Inflammatory macrophage (primary cell): Measurements from ENCODE around the gene PSMG1.
"Not testable (repeated sequence)": the region's sequence is repeated elsewhere in the genome, so short reads cannot be mapped to it uniquely, and the experiment has no call there.

Source experiments
- DNase-seq, 2 donors: peaks; one replicate each; pipeline ENCODE4 v3.0.0-alpha.2; 2020 to 2022
- total RNA-seq, 18 experiments: gene quantifications; one replicate each; lab custom pipeline; 2026; ENCODE audit warnings: mixed read lengths in 6 of 18, inconsistent platforms in 2 of 18; lab: John Stamatoyannopoulos, UW

Gene PSMG1
- total RNA-seq: 4.4 to 24.5 (median 16.9) reads per million in 18 experiments

DNA sequence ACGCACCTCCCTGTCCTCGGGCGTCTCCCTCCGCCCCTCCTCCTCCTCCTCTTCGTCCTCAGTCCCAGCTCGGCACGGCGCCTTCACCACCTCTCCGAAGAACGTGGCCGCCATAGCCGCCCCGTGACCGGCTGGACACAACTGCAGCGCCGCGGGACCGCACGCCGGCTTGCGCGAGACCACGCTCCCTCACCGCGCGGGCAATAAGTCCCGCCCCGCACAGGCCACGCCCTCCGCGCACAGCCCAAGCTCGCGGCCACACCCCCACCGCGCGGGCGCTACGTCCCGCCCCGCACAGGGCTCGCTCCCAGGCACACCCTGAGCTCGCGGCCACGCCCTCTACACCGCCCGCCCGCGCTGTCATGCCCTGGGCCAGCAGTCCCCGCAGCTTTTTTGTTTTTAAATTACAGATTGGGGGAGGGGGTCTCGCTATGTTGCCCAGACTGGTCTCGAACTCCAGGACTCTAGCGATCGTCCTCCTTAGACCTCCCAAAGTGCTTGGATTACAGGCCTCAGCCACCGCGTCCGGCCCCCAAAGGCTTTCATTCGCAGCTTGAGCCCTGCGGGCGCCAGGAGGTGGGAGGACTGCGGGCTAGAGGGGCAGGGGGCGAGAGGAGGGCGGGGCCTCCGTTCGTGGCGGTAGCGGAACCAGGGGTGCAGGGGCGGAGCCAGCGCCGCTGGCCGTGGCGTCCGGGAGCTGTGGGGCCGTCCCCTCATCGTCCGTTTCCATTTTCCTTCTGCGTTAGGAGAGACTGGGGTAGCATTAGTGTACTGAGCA lies at the start of gene PSMG1:
PSMG1 (minus strand) TSS at position 180 of the 778 bp plus-strand sequence; CDS start at position 114, 66 bp downstream.
- peak; percentile 97 to 98 for DNase-seq

DNA sequence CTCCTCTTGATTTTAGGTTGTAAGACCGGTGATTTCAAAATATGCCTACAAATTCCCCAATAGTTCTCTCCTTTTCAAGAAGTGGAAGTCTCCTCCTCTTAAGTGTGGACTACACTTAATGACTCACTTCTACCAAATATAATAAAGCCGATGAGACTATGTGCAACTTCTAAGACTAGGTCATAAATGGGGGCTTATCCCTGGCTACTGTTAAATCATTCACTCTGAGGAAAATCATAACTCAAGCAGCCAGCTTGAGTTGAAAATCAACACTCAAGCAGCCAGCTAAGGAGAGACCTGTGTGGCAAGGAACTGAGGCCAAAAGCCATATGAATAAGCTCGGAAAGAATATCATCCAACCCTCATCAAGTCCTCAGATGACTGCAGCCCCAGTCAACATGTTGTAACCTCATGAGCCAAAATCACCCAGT lies 49.6 kb upstream of the PSMG1 start:
- peak; percentile 47 to 59 for DNase-seq

GRCh38 chr21:39224930-39225329 lies 41.7 kb upstream of the PSMG1 start:
- DNase-seq: no peak

- no peak for DNase-seq
Observed at GRCh38 chr21:39221997-39222486, 38.8 kb upstream of the PSMG1 start.

DNA sequence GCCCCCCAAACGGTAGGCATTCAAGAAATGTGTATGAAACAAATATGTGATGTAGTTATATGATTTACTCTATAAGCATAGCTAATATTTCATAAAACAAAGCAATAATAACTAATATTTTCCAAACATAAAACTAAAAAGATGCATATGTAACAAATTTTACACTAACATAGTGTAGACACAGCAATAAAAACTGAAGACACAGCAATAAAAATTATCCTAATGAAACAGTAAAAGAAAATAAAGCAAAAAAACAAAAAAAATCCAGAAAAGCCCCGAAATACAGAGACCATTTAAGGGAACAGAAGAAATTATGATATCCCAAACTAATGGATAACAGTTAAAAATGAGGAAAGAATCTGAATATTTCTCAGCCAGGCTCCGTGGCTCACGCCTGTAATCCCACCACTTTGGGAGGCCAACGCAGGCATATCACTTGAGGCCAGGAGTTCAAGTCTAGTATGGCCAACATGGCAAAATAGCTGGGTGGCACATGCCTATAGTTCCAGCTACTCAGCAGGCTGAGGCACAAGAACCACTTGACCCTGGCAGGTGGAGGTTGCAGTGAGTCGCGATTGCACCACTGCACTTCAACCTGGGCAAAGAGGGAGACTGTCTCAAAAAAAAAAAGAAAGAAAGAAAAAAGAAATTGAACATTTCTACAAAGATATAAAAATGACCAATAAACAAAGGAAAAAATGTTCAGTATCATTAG lies 38.2 kb upstream of the PSMG1 start:
- DNase-seq: no peak

GRCh38 chr21:39220875-39221274 lies 37.6 kb upstream of the PSMG1 start:
- DNase-seq: not testable (repeated sequence)

- no peak for DNase-seq
Observed at GRCh38 chr21:39220150-39220549, 36.9 kb upstream of the PSMG1 start.

DNA sequence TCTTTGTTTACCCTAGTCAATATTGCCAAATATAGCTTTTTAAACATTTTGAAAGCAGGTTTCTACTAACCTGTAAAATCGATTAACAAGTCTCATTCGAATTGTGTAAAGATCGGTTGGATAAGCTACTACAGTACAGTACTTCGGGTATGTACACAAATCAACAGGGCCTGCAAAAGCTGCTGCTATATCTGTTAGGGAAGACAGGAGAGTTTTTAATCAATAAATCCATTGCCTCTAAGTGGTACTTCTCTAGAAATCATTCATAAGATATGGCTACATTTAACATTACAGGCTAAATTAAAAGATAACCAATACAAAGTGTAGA lies 34.8 kb upstream of the PSMG1 start:
- no peak for DNase-seq

- no peak for DNase-seq
Observed at GRCh38 chr21:39217356-39218081, 34.3 kb upstream of the PSMG1 start.

DNA sequence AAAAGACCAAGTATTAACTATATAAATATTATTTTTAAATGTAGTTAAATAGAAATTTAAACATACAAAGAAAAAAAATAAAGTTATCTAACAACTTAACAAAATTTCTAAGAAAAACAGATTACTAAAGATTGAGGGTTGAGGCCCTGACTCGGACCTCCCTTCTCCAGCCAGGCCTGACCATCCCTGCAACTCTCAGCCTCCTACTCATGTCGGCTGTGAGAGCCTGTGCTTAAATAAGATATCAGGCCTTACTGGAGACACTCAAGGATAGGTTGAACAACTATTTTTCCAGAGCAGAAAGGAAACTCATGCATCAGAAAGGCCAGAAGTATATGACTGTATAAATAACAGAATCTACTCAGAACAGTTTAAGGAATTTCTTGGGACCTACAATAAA lies 33.0 kb upstream of the PSMG1 start:
- no peak for DNase-seq

- no peak for DNase-seq
Observed at GRCh38 chr21:39215078-39215477, 31.8 kb upstream of the PSMG1 start.

- DNase-seq: no peak
Observed at GRCh38 chr21:39209334-39209688, 26.1 kb upstream of the PSMG1 start.

DNA sequence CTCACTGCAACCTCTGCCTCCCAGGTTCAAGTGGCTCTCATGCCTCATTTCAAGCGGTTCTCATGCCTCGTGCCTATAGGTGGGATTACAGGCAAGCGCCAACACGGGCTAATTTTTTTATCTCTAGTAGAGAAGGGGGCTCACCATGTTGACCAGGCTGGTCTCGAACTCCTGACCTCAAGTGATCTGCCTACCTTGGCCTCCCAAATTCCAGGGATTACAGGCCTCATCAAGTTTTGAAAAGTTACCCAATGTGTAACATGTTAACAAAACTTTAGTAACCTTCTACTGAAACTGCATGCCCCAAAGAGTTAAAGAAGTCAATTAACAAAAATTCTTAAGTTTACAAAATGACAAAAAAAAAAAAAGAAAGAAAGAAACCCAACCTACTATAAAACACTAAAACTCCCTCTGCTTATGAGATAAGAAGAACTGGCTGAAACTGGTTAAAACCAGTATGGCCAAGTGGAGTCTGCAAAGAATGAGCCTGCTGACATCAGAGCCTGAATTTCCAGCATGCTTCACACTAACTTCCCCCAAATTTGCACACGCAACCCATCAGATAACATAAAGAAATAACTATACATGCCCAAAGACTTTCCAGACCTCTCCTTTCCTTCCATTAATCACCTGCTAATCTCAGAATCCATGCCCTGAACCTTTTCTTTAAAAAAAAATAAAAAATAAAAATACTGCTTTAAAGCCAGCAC lies 25.5 kb upstream of the PSMG1 start:
- DNase-seq: no peak

- DNase-seq: no peak
Observed at GRCh38 chr21:39204134-39204533, 20.9 kb upstream of the PSMG1 start.

DNA sequence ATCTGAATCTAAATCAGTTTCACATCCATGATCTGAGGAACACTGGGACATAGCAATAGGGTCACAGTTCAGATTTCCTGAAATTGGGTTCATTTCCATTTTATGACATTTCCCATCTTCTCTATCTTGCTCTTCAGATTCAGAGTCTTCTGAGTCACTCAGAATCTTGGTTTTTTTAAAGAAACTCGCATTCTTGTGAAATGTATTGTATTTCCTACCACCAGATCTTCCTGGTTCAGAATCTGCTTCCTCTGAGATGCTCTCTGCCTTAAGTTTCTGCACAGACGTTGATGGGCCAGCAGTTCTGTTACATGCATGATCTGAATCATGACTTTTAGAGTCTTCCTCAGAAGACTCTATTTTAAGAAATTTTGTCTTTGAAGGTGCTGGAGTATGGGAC lies 15.5 kb upstream of the PSMG1 start:
- DNase-seq: no peak

- DNase-seq: no peak
Observed at GRCh38 chr21:39197448-39198233, 14.4 kb upstream of the PSMG1 start.

DNA sequence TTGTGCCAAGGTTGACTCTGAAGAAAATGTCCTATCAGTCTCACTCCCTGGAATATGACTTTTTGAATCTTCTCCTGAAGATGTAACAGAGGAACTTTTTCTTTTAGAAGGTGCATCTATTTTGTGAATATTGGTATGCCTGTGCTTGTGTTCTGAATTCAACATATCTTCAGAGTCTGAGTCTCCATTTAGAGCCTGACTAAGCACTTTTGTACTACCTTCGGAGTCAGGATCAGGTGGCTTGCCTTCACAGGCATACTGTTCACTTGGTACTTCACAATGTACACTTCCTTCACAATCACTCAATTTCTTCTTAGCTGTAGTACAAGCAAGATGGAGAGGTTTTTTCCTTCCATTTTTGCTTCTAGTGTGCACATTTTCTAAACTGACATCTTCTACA lies 13.6 kb upstream of the PSMG1 start:
- DNase-seq: no peak

DNA sequence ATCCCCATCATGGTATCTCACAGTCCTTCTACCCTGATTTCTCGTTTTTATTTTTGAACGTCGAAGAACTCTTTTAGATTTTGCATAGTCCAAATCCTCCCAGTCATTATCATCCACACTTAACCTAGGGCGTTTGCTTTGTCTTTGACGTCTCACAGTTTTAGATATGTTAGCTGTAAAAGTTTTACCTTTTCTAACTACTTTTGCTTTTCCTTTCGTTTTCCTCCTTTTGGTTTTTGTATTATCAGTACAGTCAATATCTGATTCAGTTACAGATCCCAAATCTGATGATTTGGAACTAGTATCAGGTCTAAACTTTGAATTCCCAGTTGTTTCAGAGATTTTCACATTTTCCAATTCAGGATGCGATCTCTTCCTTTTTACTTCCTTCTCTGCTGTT lies 13.1 kb upstream of the PSMG1 start:
- no peak for DNase-seq

DNA sequence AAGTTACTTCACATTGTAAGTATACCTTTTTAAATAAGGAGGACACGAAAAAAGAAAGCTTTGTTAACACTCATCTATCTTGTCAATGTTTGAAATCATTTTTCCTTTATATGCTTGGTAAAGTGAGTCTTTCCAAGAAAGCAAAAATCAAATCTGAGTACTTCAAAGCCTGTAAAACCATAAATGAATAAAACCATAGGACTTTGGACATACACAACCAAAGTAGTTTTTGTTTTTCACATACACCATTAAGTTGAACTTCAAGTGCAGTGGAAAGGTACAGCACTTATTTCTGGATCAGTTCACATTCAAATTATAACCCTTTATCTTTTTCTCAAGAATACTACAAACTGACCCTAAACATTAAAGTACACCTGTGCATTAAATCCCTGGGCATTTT lies 10.1 kb upstream of the PSMG1 start:
- DNase-seq: no peak

DNA sequence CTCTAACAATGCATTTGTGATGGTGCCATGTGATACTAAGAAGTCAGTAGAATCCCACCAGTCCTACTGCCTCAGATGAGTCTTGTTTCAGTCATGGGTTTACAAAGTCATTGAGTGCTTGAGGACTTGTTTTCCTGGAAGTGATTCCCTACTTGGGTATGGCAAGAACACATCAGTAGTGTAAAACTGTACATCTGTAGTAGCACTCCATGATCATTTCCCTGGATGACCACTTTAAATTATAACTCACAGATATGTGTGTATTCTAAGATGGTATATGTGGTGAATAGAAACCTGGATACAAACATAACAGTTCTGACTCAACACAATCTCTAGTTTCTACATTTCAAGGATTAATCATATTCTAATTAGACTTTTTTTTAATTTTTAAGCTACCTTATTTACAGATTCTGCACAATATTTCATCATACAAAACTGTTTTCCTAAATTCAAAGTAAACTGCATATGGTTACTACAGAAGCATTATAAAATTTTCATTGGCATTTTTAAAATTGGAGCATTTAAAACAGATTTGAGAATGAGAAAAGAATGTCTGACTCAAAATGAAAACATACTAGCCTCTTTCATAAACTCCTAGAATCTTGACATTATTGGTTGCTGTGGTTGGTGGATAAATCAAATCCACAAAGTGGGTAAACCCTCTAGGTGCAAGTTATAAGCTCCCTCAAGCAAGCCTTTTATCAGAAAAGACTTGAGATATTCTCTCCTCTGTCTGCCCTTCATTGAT lies 6.8 kb upstream of the PSMG1 start:
- DNase-seq: no peak

- peak in 1 of 2 donors; percentile 2 for DNase-seq
Observed at GRCh38 chr21:39188521-39189139, 5.4 kb upstream of the PSMG1 start.
